HFFc6 (cell line): ENCODE measurements around the gene CIITA. TPM values are rescaled to one million over a fixed set of nuclear protein-coding genes. Genes with fewer than 3 reads are reported as not detected.

Experiments
- DNase-seq: peaks from one replicate; pipeline ENCODE4 v3.0.0-alpha.2; 2018
- H3K27ac Mint-ChIP-seq: 2 replicates; pipeline ENCODE4 v1.8.0; 2020; ENCODE audit warnings: mild to moderate bottlenecking, mixed read lengths
- H3K27me3 Mint-ChIP-seq: 2 replicates; pipeline ENCODE4 v1.8.0; 2021; ENCODE audit warnings: mild to moderate bottlenecking, moderate library complexity, mixed read lengths; ENCODE audit not compliant: insufficient read depth
- H3K36me3 Mint-ChIP-seq: 2 replicates; pipeline ENCODE4 v1.8.0; 2021; ENCODE audit warnings: low read depth, mixed read lengths
- H3K4me1 Mint-ChIP-seq: 2 replicates; pipeline ENCODE4 v1.8.0; 2020; ENCODE audit warnings: low read depth, mixed read lengths
- H3K4me3 Mint-ChIP-seq: 2 replicates; pipeline ENCODE4 v1.8.0; 2020; ENCODE audit warnings: mild to moderate bottlenecking, moderate library complexity, mixed read lengths
- H3K9me3 Mint-ChIP-seq: 2 replicates; pipeline ENCODE4 v1.8.0; 2020; ENCODE audit warnings: mild to moderate bottlenecking, mixed read lengths
- total RNA-seq, 6 experiments: library from RNA; stranded (reverse); fragmentation: NEBNext Ultra II Directional; extraction: Animal tissue kit (Norgen Biotek cat#: 25700); gene quantifications; 2 replicates in 1 of 6; 3 replicates in 5 of 6; pipeline ENCODE4 v1.2.3, GENCODE V29; 2021
- TF ChIP-seq, protein P1 (sequence below): fragments of 200-600 bp; sonication (generic); IDR thresholded peaks from 2 replicates; pipeline ENCODE4 v1.5.0; 2021; ENCODE audit warnings: antibody characterized with exemption, mild to moderate bottlenecking

Gene CIITA
- total RNA-seq, 6 experiments from 2014 or later, result 0.11 to 0.24 (median 0.13) TPM; not detected in 1

DNA sequence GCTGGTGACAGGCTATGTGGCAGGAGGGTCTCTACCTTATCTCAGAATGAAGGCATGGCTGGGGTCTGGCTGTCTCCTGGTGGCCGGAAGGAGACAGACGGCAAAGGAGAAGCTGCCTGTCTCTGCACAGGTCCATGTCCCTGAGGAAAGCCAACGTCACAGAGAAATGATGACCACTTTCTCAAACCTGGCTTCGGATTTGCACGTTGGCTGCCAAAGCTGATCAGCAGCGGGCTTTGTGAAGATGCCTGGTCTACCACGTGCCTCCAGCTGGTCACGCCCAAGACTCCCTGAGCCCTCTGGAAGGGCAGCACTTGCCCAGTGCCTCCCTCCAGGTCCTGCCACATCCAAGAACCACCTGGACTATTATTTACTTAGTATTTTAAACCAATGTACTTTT is 56.9 kb downstream of the CIITA start:
- Mint-ChIP-seq H3K27me3 (no peaks in the 10 kb centered on the region; the same call in 1 of the 2 replicates), H3K27ac (no peak overlapping the region), H3K36me3 (peaks cover 15% of the 10 kb centered on the region), H3K4me3 (no peak overlapping the region), H3K4me1 (peaks cover 41% of the 10 kb centered on the region), H3K9me3 (no peaks in the 10 kb centered on the region)
- TF ChIP-seq, protein P1, sequence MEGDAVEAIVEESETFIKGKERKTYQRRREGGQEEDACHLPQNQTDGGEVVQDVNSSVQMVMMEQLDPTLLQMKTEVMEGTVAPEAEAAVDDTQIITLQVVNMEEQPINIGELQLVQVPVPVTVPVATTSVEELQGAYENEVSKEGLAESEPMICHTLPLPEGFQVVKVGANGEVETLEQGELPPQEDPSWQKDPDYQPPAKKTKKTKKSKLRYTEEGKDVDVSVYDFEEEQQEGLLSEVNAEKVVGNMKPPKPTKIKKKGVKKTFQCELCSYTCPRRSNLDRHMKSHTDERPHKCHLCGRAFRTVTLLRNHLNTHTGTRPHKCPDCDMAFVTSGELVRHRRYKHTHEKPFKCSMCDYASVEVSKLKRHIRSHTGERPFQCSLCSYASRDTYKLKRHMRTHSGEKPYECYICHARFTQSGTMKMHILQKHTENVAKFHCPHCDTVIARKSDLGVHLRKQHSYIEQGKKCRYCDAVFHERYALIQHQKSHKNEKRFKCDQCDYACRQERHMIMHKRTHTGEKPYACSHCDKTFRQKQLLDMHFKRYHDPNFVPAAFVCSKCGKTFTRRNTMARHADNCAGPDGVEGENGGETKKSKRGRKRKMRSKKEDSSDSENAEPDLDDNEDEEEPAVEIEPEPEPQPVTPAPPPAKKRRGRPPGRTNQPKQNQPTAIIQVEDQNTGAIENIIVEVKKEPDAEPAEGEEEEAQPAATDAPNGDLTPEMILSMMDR, result no peak
- DNase-seq, result no peak

DNA sequence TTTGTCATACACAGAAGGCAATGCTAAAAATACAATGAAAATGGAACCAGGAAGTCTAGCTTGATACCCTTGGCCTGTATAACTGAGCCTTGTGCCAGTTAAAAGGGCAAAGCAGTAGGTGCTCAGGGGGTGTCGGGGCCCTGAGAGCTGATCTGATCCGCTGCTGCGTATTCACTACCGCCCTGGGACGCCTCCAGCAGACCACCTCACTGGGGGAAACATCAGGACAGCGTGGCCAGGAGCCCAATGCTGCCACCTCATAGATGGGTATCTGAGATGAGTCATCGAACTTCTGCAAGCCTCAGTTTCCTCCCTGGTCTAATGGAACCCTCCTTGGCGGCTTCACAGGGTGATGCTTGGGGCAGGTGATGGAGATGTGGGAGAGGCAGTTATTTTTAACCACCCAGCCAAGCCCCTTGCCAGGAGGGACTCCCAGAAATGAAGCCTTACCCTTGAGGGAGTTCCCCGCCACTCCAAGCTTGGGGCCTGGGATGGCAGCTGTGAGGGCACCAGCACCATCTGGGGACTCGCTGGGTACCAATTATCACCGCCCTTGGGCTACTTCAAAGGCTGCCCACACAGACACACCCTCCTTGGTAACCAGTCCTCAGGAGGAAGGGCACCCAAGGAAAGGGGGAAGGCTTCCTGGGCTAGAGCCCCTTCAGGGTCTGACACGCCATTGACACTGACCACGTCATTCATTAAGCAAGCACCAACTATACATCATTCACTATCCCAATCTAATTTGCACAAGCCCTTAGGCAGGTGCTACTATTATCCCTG is 57.5 kb downstream of the CIITA start:
- TF ChIP-seq, protein P1, result no peak
- H3K4me1 Mint-ChIP-seq, result peaks cover 48% of the 10 kb centered on the region
- H3K4me3 Mint-ChIP-seq, result no peak overlapping the region
- peaks cover 19% of the 10 kb centered on the region for H3K36me3 Mint-ChIP-seq
- no peaks in the 10 kb centered on the region for H3K9me3 Mint-ChIP-seq
- H3K27ac Mint-ChIP-seq, result no peak overlapping the region
- no peaks in the 10 kb centered on the region; the same call in 1 of the 2 replicates for H3K27me3 Mint-ChIP-seq
- DNase-seq, result no peak

DNA sequence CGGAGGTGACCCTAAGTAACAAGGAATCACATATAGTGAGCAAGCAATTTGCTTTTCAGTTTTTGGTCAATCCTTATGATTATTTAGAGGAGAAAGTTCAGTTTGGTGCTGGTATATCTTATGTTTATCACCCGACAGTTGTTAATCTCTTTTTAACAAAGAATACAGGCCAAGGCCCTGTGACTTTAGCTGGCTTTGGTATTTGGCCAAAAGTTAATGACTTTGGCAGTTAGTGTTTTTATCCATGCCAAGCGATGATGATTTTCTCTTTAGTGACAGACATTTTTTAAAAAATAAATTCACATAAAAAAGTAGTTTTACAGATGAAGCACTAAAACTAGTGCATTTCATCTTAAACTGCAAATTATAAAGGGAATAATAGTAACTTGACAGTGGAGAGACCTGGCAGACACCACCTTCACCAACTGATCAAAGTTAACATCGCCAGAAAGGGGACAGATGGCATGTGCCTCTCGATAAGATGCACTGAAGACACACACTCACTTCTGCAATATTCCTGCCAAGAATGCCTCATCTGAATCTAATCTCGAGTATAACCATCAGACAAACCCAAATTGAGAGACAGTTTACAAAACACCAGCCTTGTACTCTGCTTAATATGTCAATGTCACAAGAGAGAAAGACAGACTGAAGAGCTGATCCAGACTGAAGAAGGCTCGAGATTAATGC is 58.4 kb downstream of the CIITA start:
- TF ChIP-seq, protein P1, result no peak
- DNase-seq, result no peak
- Mint-ChIP-seq H3K4me3 (peak overlapping the region; percentile 31; the same call in 1 of the 2 replicates), H3K36me3 (peaks cover 25% of the 10 kb centered on the region), H3K27ac (0 out of 2 replicates have a peak overlapping the region, but pooled peaks have one; percentile 12), H3K4me1 (peaks cover 56% of the 10 kb centered on the region), H3K27me3 (no peaks in the 10 kb centered on the region; the same call in 1 of the 2 replicates), H3K9me3 (no peaks in the 10 kb centered on the region)

DNA sequence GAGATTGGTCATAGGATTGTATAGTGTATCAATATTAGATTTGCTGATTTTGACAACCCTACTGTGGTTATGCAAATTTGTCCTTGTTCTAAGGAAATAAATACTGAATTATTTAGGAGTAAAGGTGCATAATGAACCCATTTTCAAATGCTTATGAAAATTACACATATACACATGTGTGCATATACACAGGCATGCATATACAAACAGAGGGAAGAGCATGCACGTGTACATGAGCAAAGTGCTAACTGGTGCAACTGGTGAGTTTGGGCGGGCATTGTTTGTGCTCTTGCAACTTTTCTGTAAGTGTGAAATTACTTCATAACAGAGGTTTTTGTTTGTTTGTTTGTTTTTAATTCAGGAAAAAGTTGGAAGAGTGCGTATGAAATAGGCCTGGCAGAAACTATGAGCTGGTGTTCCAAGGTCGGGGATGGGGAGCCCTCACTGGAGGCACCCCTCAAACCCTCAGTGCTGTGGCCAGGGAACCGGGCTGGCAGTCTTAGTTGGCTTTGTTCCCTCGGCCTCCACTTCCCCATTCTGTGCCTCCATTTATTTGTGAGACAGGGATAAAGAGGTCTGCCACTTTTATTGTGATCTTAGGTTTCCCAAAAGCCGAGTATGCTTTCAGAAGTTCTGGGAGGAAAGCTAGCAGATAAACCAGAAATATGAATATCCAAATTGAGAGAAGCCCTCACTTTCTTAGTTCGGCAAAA is 59.4 kb downstream of the CIITA start:
- H3K36me3 Mint-ChIP-seq, result peaks cover 29% of the 10 kb centered on the region
- no peak for DNase-seq
- TF ChIP-seq, protein P1, result no peak
- H3K4me1 Mint-ChIP-seq, result peaks cover 64% of the 10 kb centered on the region
- peaks cover 1% of the 10 kb centered on the region; the same call in 1 of the 2 replicates for H3K27me3 Mint-ChIP-seq
- no peak overlapping the region for H3K4me3 Mint-ChIP-seq
- H3K27ac Mint-ChIP-seq, result no peak overlapping the region
- H3K9me3 Mint-ChIP-seq, result no peaks in the 10 kb centered on the region

DNA sequence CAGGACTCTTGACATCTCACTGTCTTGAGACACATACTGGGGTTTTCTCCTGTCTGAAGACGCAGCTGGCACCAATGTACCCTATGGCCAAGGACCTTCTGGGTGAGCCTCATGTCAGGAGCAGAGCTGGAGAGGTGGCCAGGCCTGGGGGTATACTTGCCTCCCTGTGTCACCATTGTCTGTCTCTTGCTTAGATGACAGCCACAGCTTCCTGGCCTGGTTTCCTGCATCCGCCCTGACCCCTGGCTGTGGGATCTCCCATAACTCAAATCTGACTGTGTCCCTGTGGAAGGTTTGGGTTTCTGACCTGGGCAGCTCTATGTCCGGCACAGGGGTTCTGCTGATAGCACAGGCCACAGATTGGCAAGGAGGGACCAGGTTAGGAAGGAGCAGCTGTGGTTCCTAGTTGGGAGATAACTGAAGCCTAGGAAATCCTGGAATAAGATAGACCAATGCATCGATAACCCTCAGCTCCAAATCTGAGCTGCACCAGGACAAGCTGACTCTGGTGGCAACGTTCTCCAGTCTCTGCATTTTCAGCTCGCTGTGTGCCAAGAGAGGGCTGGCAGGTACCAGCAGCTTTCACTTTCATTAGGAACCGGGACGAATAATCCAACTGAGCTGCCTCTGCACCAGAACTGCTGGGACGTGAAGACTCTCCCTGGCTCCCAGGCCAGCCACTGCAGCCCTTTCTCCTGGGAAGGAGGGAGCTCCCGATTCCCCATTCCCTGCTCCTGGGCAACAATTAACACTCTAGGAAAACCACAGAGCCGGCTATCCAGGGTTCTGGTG is 60.3 kb downstream of the CIITA start:
- H3K4me1 Mint-ChIP-seq, result peaks cover 64% of the 10 kb centered on the region
- H3K36me3 Mint-ChIP-seq, result peaks cover 29% of the 10 kb centered on the region
- TF ChIP-seq, protein P1, result no peak; the same call in 1 of the 2 replicates
- DNase-seq, result no peak
- H3K4me3 Mint-ChIP-seq, result no peak overlapping the region
- H3K9me3 Mint-ChIP-seq, result no peaks in the 10 kb centered on the region
- peaks cover 1% of the 10 kb centered on the region; the same call in 1 of the 2 replicates for H3K27me3 Mint-ChIP-seq
- H3K27ac Mint-ChIP-seq, result no peak overlapping the region
